ENCODE measurements around the gene GADL1.

- TF ChIP-seq CTCF (IDR thresholded peaks at IDR 0.05; ENCODE audit: low read depth, low read length, poor library complexity, severe bottlenecking) (no peak), EZH2phosphoT487 (IDR thresholded peaks at IDR 0.05; ENCODE audit: borderline replicate concordance, low read length) (no peak)
Measured at GRCh38 chr3:30700702-30701321, 193.6 kb downstream of the GADL1 start.

Measured in DOHH2 (cell line).